ENCODE measurements around the gene CLDN19. TPM values are rescaled to one million over a fixed set of nuclear protein-coding genes. Genes with fewer than 3 reads are reported as not detected.

The CLDN19 gene
- total RNA-seq, 1 experiment from 2014 or later: not detected

GRCh38 chr1:42783092-42783491 is 43.1 kb upstream of the CLDN19 start (continued):
- TF ChIP-seq EZH2 (IDR thresholded peaks at IDR 0.05): no peak

DNA sequence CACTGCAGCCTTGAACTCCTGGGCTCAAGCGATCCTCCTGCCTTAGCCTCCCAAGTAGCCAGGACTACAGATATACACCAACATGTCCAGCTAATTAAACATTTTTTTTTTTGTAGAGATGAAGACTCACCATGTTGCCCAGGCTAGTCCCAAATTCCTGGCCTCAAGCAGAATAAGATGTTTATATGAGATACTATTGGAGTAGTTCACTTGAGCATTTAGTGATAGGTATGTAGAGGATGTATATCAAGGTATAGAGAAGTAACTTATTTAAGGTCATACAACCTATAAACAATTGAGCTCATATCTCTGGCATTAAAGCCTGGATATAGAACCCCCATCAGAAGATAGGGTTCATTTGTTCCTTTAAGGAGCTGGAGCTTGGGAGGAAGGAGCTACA is 40.1 kb upstream of the CLDN19 start:
- ChIA-PET CTCF (interaction anchor here (1.3 to 7.1 kb wide), 3 partner anchors 9 to 293 kb away, joined by 3 to 96 read pairs (median 4); no protein-coding TSS in a partner anchor), RAD21 (ENCODE audit: low non-redundant PET in 1 of 2, low total read pairs in 2 of 2, uncharacterized antibody in 2 of 2, unreplicated experiment in 2 of 2) (no interaction called here), POLR2A (interaction anchor here (1.0 kb wide), 1 partner anchor 143 kb away, joined by 3 read pairs; no protein-coding TSS in a partner anchor)
- DNase-seq (ENCODE audit: low read depth, low spot score): no peak
- Histone ChIP-seq H3K9me2 (ENCODE audit: insufficient read depth) (no peaks in the 10 kb centered on the region), H3K79me2 (ENCODE audit: insufficient read depth, low read length) (no peaks in the 10 kb centered on the region), H3K27me3 (ENCODE audit: insufficient read depth, low read length) (no peaks in the 10 kb centered on the region), H3K36me3 (ENCODE audit: control insufficient read depth in 1 of 2, insufficient read depth in 2 of 2, low read length in 2 of 2) (peaks cover 9 to 10% of the 10 kb centered on the region in 2 experiments; a peak in 2 of 4 replicates), H3K4me1 (ENCODE audit: control insufficient read depth in 1 of 2, insufficient read depth in 2 of 2, low read length in 2 of 2) (peaks cover 0 to 4% of the 10 kb centered on the region in 2 experiments; a peak in 1 of 4 replicates), H3K4me3 (replicated peaks in 1 of 2; ENCODE audit: low read depth in 1 of 2, low read length in 2 of 2) (no peak overlapping the region), H3K4me2 (ENCODE audit: low read length) (no peak overlapping the region), H3K9me3 (ENCODE audit: control insufficient read depth in 1 of 2, insufficient read depth in 1 of 2, low read depth in 1 of 2, low read length in 2 of 2) (no peaks in the 10 kb centered on the region), H3K9ac (ENCODE audit: low read length) (no peak overlapping the region), H2AFZ (ENCODE audit: low read depth, low read length, poor library complexity, severe bottlenecking) (no peak overlapping the region), H4K20me1 (ENCODE audit: insufficient read depth) (no peaks in the 10 kb centered on the region), H3K27ac (ENCODE audit: low read depth, low read length) (no peak overlapping the region)
- BruUV-seq (replicated peaks): no TSS peak
- intact Hi-C loops (cut with micrococcal nuclease): no loop called here
- no peak for ATAC-seq
- TF ChIP-seq REST (IDR thresholded peaks at IDR 0.05; ENCODE audit: low read depth) (no peak), CBX3 (IDR thresholded peaks at IDR 0.05; ENCODE audit: low read depth) (no peak), MAX (IDR thresholded peaks at IDR 0.05) (no peak), RAD21 (IDR thresholded peaks at IDR 0.05; ENCODE audit: low read depth) (no peak), JUND (IDR thresholded peaks at IDR 0.05) (no peak), ZBTB33 (IDR thresholded peaks at IDR 0.05; ENCODE audit: extremely low read depth, insufficient replicate concordance, low read length) (no peak), CTCF (IDR thresholded peaks at IDR 0.05 in 2 of 3, conservative IDR thresholded peaks at IDR 0.05 in 1 of 3; ENCODE audit: borderline replicate concordance in 1 of 3, insufficient read depth in 1 of 3, low read depth in 2 of 3, low read length in 2 of 3) (no peak), EGR1 (IDR thresholded peaks at IDR 0.05; ENCODE audit: low read depth) (no peak), ELF1 (IDR thresholded peaks at IDR 0.05; ENCODE audit: borderline replicate concordance, low read depth) (no peak), CEBPB (IDR thresholded peaks at IDR 0.05; ENCODE audit: low read depth) (no peak), EZH2phosphoT487 (IDR thresholded peaks at IDR 0.05; ENCODE audit: borderline replicate concordance) (no peak), FOSL1 (IDR thresholded peaks at IDR 0.05; ENCODE audit: low read depth) (no peak)
